Esophagus mucosa (tissue), 1 donor: ENCODE results near the gene DNAJC25. TPM values are rescaled to one million over a fixed set of nuclear protein-coding genes. Genes with fewer than 3 reads are reported as not detected.
"Not testable (repeated sequence)": the region's sequence is repeated elsewhere in the genome, so short reads cannot be mapped to it uniquely, and the experiment has no call there.

Experiments
- ATAC-seq: fragments of 200-7000 bp; cut with Tn5 transposase; one replicate; pipeline ENCODE4 v1.9.1; 2020
- total RNA-seq: library from RNA; stranded (reverse); gene quantifications from one replicate; pipeline ENCODE4 v1.2.4, GENCODE V29; 2023
- donor health status: DM: yes; HTN: yes; CAD: no.

Gene DNAJC25
- total RNA-seq, 1 donor from 2014 or later = 3.0 TPM

- ATAC-seq = not testable (repeated sequence)
These were observed 37.5 kb downstream of the DNAJC25 start for GRCh38 chr9:111668601-111669000.

- ATAC-seq = no peak
These were observed 43.2 kb downstream of the DNAJC25 start for GRCh38 chr9:111674319-111674718.

- no peak for ATAC-seq
These were observed 45.0 kb downstream of the DNAJC25 start for GRCh38 chr9:111676116-111676515.

- no peak for ATAC-seq
These were observed 47.2 kb downstream of the DNAJC25 start for GRCh38 chr9:111678293-111678692.

GRCh38 chr9:111679199-111679598, 48.1 kb downstream of the DNAJC25 start:
- no peak for ATAC-seq

- ATAC-seq = no peak
These were observed 52.3 kb downstream of the DNAJC25 start for GRCh38 chr9:111683392-111683791.

- no peak for ATAC-seq
These were observed 60.7 kb downstream of the DNAJC25 start for GRCh38 chr9:111691672-111692329.

GRCh38 chr9:111696796-111697195, 65.7 kb downstream of the DNAJC25 start:
- ATAC-seq = no peak

- no peak for ATAC-seq
These were observed 69.6 kb downstream of the DNAJC25 start for GRCh38 chr9:111700776-111701175.

Other genes with a start within 250 kb of the DNAJC25 start
- 56.5 TPM for gene ECPAS, start 147.0 kb upstream of the DNAJC25 start, total RNA-seq
- 0.36 TPM for gene ZNF483, start 106.2 kb upstream of the DNAJC25 start, total RNA-seq
- 101 TPM for gene PTGR1, start 31.7 kb upstream of the DNAJC25 start, total RNA-seq
- 12.8 TPM for gene GNG10, start 30.3 kb downstream of the DNAJC25 start, total RNA-seq
- gene SHOC1, start 163.6 kb downstream of the DNAJC25 start, total RNA-seq = 0.56 TPM